ES-I3 (cell line): Measurements from ENCODE around the gene SMNDC1.
"Not testable (repeated sequence)": the region's sequence is repeated elsewhere in the genome, so short reads cannot be mapped to it uniquely, and the experiment has no call there.

Experiments
- H3K36me3 ChIP-seq: 2 replicates; pipeline ENCODE4 v1.6.1; 2013; ENCODE audit warnings: mild to moderate bottlenecking, low read length, control low read depth, moderate library complexity; ENCODE audit not compliant: insufficient read depth
- H3K4me1 ChIP-seq: 2 replicates; pipeline ENCODE4 v1.6.1; 2013; ENCODE audit warnings: mild to moderate bottlenecking, control low read depth, low read length; ENCODE audit not compliant: insufficient read depth
- H3K9ac ChIP-seq: 2 replicates; pipeline ENCODE4 v1.6.1; 2013; ENCODE audit warnings: low read depth, mild to moderate bottlenecking, low read length, moderate library complexity
- H3K9me3 ChIP-seq: 2 replicates; pipeline ENCODE4 v1.6.1; 2013; ENCODE audit warnings: mild to moderate bottlenecking, low read length, moderate library complexity; ENCODE audit not compliant: control insufficient read depth, insufficient read depth

SMNDC1 gene

GRCh38 chr10:110284262-110284661 lies 20.5 kb downstream of the SMNDC1 start:
- Histone ChIP-seq H3K36me3 (0 out of 2 replicates have a peak, but pooled peaks cover 3% of the 10 kb centered on the region), H3K9ac (no peak overlapping the region)

GRCh38 chr10:110279407-110279986 lies 25.2 kb downstream of the SMNDC1 start:
- Histone ChIP-seq H3K9ac (no peak overlapping the region), H3K9me3 (no peaks in the 10 kb centered on the region), H3K36me3 (no peaks in the 10 kb centered on the region), H3K4me1 (no peaks in the 10 kb centered on the region)

More at GRCh38 chr10:110284262-110284661, 20.5 kb downstream of the SMNDC1 start:
- Histone ChIP-seq H3K4me1 (peaks cover 8% of the 10 kb centered on the region), H3K9me3 (no peaks in the 10 kb centered on the region)

GRCh38 chr10:110278562-110279406 lies 25.9 kb downstream of the SMNDC1 start:
- Histone ChIP-seq H3K9me3 (no peaks in the 10 kb centered on the region), H3K9ac (no peak overlapping the region), H3K4me1 (no peaks in the 10 kb centered on the region), H3K36me3 (no peaks in the 10 kb centered on the region)

- no peaks in the 10 kb centered on the region for H3K36me3 ChIP-seq
- no peaks in the 10 kb centered on the region for H3K9me3 ChIP-seq
- no peaks in the 10 kb centered on the region for H3K4me1 ChIP-seq
- H3K9ac ChIP-seq = no peak overlapping the region
Measured at GRCh38 chr10:110277591-110277990, 27.1 kb downstream of the SMNDC1 start.

GRCh38 chr10:110276603-110277002 lies 28.1 kb downstream of the SMNDC1 start:
- H3K9ac ChIP-seq = no peak overlapping the region
- H3K4me1 ChIP-seq = no peaks in the 10 kb centered on the region
- H3K9me3 ChIP-seq = no peaks in the 10 kb centered on the region
- no peaks in the 10 kb centered on the region for H3K36me3 ChIP-seq

- Histone ChIP-seq H3K4me1 (no peaks in the 10 kb centered on the region), H3K36me3 (no peaks in the 10 kb centered on the region), H3K9ac (no peak overlapping the region), H3K9me3 (no peaks in the 10 kb centered on the region)
Measured at GRCh38 chr10:110275128-110275729, 29.5 kb downstream of the SMNDC1 start.

GRCh38 chr10:110274647-110275046 lies 30.1 kb downstream of the SMNDC1 start:
- Histone ChIP-seq H3K9ac (no peak overlapping the region), H3K4me1 (no peaks in the 10 kb centered on the region), H3K9me3 (no peaks in the 10 kb centered on the region), H3K36me3 (no peaks in the 10 kb centered on the region)

- Histone ChIP-seq H3K9ac (no peak overlapping the region), H3K36me3 (no peaks in the 10 kb centered on the region), H3K9me3 (no peaks in the 10 kb centered on the region), H3K4me1 (no peaks in the 10 kb centered on the region)
Measured at GRCh38 chr10:110274072-110274627, 30.6 kb downstream of the SMNDC1 start.

GRCh38 chr10:110273474-110273873 lies 31.2 kb downstream of the SMNDC1 start:
- Histone ChIP-seq H3K36me3 (no peaks in the 10 kb centered on the region), H3K9me3 (no peaks in the 10 kb centered on the region), H3K9ac (no peak overlapping the region), H3K4me1 (no peaks in the 10 kb centered on the region)

GRCh38 chr10:110272995-110273394 lies 31.7 kb downstream of the SMNDC1 start:
- H3K4me1 ChIP-seq, H3K9me3 ChIP-seq, H3K36me3 ChIP-seq, H3K9ac ChIP-seq: not testable (repeated sequence)

GRCh38 chr10:110269374-110270318 lies 35.1 kb downstream of the SMNDC1 start:
- Histone ChIP-seq H3K9me3 (no peaks in the 10 kb centered on the region), H3K36me3 (no peaks in the 10 kb centered on the region), H3K9ac (no peak overlapping the region), H3K4me1 (no peaks in the 10 kb centered on the region)

- H3K36me3 ChIP-seq = no peaks in the 10 kb centered on the region
- no peaks in the 10 kb centered on the region for H3K4me1 ChIP-seq
- no peaks in the 10 kb centered on the region for H3K9me3 ChIP-seq
- H3K9ac ChIP-seq = no peak overlapping the region
Measured at GRCh38 chr10:110268971-110269370, 35.7 kb downstream of the SMNDC1 start.

- Histone ChIP-seq H3K4me1 (no peaks in the 10 kb centered on the region), H3K9me3 (no peaks in the 10 kb centered on the region), H3K36me3 (no peaks in the 10 kb centered on the region), H3K9ac (no peak overlapping the region)
Measured at GRCh38 chr10:110268442-110268841, 36.3 kb downstream of the SMNDC1 start.

- Histone ChIP-seq H3K9ac (no peak overlapping the region), H3K9me3 (no peaks in the 10 kb centered on the region), H3K36me3 (no peaks in the 10 kb centered on the region), H3K4me1 (no peaks in the 10 kb centered on the region)
Measured at GRCh38 chr10:110267276-110267675, 37.4 kb downstream of the SMNDC1 start.
